Activated naive CD4-positive, alpha-beta T cell treated with anti-CD3 and anti-CD28 coated beads, Interleukin-2, amount 50 U/mL, for 72 hours (primary cell): ENCODE data around the gene ACIN1. TPM values are rescaled to one million over a fixed set of nuclear protein-coding genes. Genes with fewer than 3 reads are reported as not detected.

Experiments
- ATAC-seq, 2 donors: fragments of 150-1000 bp; cut with Tn5 transposase; 2 replicates each; pipeline ENCODE4 v1.10.0; 2021; ENCODE audit warnings: mild to moderate bottlenecking in 2 of 2, moderate library complexity in 2 of 2
- DNase-seq, 2 donors: peaks; one replicate each; pipeline ENCODE4 v3.0.0; 2021 to 2022; ENCODE audit warnings: low spot score in 2 of 2
- H3K27ac Mint-ChIP-seq, 2 donors: one replicate each; pipeline ENCODE4 v1.8.0; 2022; ENCODE audit warnings: mild to moderate bottlenecking in 2 of 2, mixed read lengths in 2 of 2
- H3K36me3 Mint-ChIP-seq, 2 donors: one replicate each; pipeline ENCODE4 v1.8.0; 2022; ENCODE audit warnings: mixed read lengths in 2 of 2
- H3K9me3 Mint-ChIP-seq, 2 donors: one replicate each; pipeline ENCODE4 v1.8.0; 2022; ENCODE audit warnings: mixed read lengths in 2 of 2
- total RNA-seq, 2 donors: library from RNA; stranded (reverse); gene quantifications; one replicate each; pipeline ENCODE4 v1.2.3, GENCODE V29; 2022

ACIN1 gene
- total RNA-seq, 2 donors from 2014 or later = 187 to 191 TPM

GRCh38 chr14:23047034-23047634 lies 47.8 kb downstream of the ACIN1 start:
- Mint-ChIP-seq H3K36me3 (no peaks in the 10 kb centered on the region), H3K9me3 (no peaks in the 10 kb centered on the region), H3K27ac (no peak overlapping the region)
- DNase-seq (no peak), ATAC-seq (no peak)

GRCh38 chr14:23045419-23046357 lies 49.2 kb downstream of the ACIN1 start:
- Mint-ChIP-seq H3K9me3 (no peaks in the 10 kb centered on the region), H3K36me3 (no peaks in the 10 kb centered on the region), H3K27ac (no peak overlapping the region)
- DNase-seq = no peak
- ATAC-seq = no peak

GRCh38 chr14:23044840-23045239 lies 50.1 kb downstream of the ACIN1 start:
- no peaks in the 10 kb centered on the region for H3K36me3 Mint-ChIP-seq
- ATAC-seq = no peak
- H3K27ac Mint-ChIP-seq = no peak overlapping the region
- no peak for DNase-seq
- H3K9me3 Mint-ChIP-seq = no peaks in the 10 kb centered on the region

GRCh38 chr14:23043754-23044153 lies 51.2 kb downstream of the ACIN1 start:
- Mint-ChIP-seq H3K9me3 (no peaks in the 10 kb centered on the region), H3K27ac (no peak overlapping the region), H3K36me3 (no peaks in the 10 kb centered on the region)
- ATAC-seq = no peak
- DNase-seq = no peak

GRCh38 chr14:23043145-23043544 lies 51.8 kb downstream of the ACIN1 start:
- Mint-ChIP-seq H3K27ac (no peak overlapping the region), H3K9me3 (no peaks in the 10 kb centered on the region), H3K36me3 (no peaks in the 10 kb centered on the region)
- ATAC-seq (no peak), DNase-seq (no peak)

- Mint-ChIP-seq H3K36me3 (no peaks in the 10 kb centered on the region), H3K27ac (no peak within 1 kb of the TSS), H3K9me3 (no peaks in the 10 kb centered on the region)
- no peak for DNase-seq
- ATAC-seq = no peak
These were observed 52.6 kb downstream of the ACIN1 start, which contains the start of gene PSMB11 for GRCh38 chr14:23042162-23042965. Gene PSMB11, plus strand, starts transcription at chr14:23042212. Its CDS starts 14 bp downstream, at chr14:23042226.

GRCh38 chr14:23041729-23042128 lies 53.2 kb downstream of the ACIN1 start:
- no peak for DNase-seq
- Mint-ChIP-seq H3K36me3 (no peaks in the 10 kb centered on the region), H3K27ac (no peak overlapping the region), H3K9me3 (no peaks in the 10 kb centered on the region)
- no peak for ATAC-seq

- no peaks in the 10 kb centered on the region for H3K36me3 Mint-ChIP-seq
- H3K9me3 Mint-ChIP-seq = no peaks in the 10 kb centered on the region
- DNase-seq (no peak), ATAC-seq (no peak)
- H3K27ac Mint-ChIP-seq = no peak overlapping the region
These were observed 54.8 kb downstream of the ACIN1 start for GRCh38 chr14:23040100-23040499.

- ATAC-seq (no peak), DNase-seq (no peak)
- Mint-ChIP-seq H3K9me3 (no peaks in the 10 kb centered on the region), H3K27ac (peak overlapping the region; percentile 97 to 99), H3K36me3 (peaks cover 27 to 36% of the 10 kb centered on the region in 2 donors)
These were observed 59.4 kb downstream of the ACIN1 start for GRCh38 chr14:23035303-23036144.

GRCh38 chr14:23034498-23035302 lies 60.2 kb downstream of the ACIN1 start, which contains the start of gene PSMB5:
Gene PSMB5, minus strand, starts transcription at chr14:23034900. Its CDS starts 19 bp downstream, at chr14:23034881.
- Mint-ChIP-seq H3K27ac (peak within 1 kb of the TSS; percentile 97 to 99), H3K9me3 (no peaks in the 10 kb centered on the region), H3K36me3 (peaks cover 27 to 36% of the 10 kb centered on the region in 2 donors)
- DNase-seq = peak; percentile 78 to 90
- peak; percentile 93 for ATAC-seq

GRCh38 chr14:23033801-23034497 lies 61.0 kb downstream of the ACIN1 start:
- ATAC-seq (peak in 1 of 2 donors; percentile 18), DNase-seq (no peak)
- H3K9me3 Mint-ChIP-seq = no peaks in the 10 kb centered on the region
- H3K27ac Mint-ChIP-seq = peak overlapping the region; percentile 97 to 99
- H3K36me3 Mint-ChIP-seq = peaks cover 28 to 43% of the 10 kb centered on the region in 2 donors

GRCh38 chr14:23033251-23033727 lies 61.6 kb downstream of the ACIN1 start:
- peaks cover 33 to 44% of the 10 kb centered on the region in 2 donors for H3K36me3 Mint-ChIP-seq
- ATAC-seq (no peak), DNase-seq (no peak)
- no peaks in the 10 kb centered on the region for H3K9me3 Mint-ChIP-seq
- peak overlapping the region; percentile 97 to 99 for H3K27ac Mint-ChIP-seq

GRCh38 chr14:23030936-23031335 lies 64.0 kb downstream of the ACIN1 start:
- DNase-seq (no peak), ATAC-seq (no peak)
- peak overlapping the region; percentile 21 to 94 for H3K27ac Mint-ChIP-seq
- H3K36me3 Mint-ChIP-seq = peaks cover 36 to 50% of the 10 kb centered on the region in 2 donors
- H3K9me3 Mint-ChIP-seq = no peaks in the 10 kb centered on the region

- DNase-seq (no peak), ATAC-seq (peak; percentile 67 to 78)
- Mint-ChIP-seq H3K27ac (peak overlapping the region; percentile 0 to 40), H3K36me3 (peaks cover 31 to 57% of the 10 kb centered on the region in 2 donors), H3K9me3 (no peaks in the 10 kb centered on the region)
These were observed 66.1 kb downstream of the ACIN1 start for GRCh38 chr14:23028799-23029198.
